Fibroblast of peridontal ligament (primary cell): ENCODE measurements around the gene RANGAP1.
"Not testable (repeated sequence)": the region's sequence is repeated elsewhere in the genome, so short reads cannot be mapped to it uniquely, and the experiment has no call there.

ENCODE experiments used
- DNase-seq: peaks from one replicate; pipeline ENCODE4 v3.0.0-alpha.2; 2010; ENCODE audit errors: extremely low read depth

RANGAP1 gene

DNA sequence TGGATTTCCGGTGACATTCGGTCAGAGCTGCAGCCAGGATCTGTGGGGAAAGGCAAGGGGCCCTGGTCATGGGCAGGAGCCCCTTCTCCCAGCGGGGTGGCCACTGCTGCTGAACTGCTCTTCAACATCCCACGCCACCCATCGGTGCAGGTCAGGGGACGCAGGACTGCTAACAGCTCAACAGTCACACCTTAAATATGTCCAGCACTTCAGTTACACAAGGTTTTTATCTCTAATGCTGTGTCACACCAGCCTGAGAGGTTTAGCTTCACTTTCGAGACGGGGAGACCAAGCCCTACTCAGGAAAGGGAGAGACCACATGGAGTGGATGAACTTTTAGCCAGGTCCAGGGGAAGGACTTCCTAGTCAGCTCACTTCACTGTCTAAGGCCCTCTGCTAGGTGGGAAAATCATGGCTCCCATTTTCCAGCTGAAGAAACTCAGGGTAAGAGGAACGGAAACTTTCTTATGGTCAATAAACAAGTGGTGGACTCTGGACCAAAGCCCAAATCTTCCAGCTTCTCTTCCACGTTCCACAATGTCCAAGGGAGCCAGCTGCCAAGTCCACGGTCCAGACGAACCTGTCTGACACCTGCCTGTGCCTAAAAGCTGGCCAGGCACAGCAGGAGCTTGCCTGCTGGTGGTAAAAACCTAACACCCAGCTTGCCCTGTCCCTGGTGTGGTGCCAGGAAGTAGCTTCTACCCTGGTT lies 24.3 kb downstream of the RANGAP1 start:
- DNase-seq: no peak

DNA sequence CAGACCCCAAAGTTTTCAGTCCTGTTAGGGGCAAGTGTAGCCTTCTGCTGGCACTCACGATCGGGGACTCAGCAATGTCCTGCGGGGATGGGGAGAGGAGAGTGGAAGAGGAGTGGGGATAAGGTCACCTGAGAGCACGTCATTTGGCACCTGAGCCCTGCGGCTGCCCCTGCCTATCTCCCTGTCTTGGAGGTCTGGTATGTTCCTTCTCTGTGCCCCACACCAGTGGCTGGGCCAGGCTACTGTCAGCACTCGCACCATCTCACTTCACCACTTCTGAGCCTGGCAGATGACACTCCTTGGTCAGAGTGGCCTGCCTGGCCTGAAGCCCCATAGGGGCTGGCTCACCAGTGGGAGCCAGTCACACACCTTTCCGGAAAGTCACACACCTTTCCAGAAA lies 25.1 kb downstream of the RANGAP1 start:
- no peak for DNase-seq

GRCh38 chr22:41259756-41260155 lies 26.2 kb downstream of the RANGAP1 start:
- DNase-seq: not testable (repeated sequence)

- no peak for DNase-seq
Measured at GRCh38 chr22:41257696-41258095, 28.3 kb downstream of the RANGAP1 start.

DNA sequence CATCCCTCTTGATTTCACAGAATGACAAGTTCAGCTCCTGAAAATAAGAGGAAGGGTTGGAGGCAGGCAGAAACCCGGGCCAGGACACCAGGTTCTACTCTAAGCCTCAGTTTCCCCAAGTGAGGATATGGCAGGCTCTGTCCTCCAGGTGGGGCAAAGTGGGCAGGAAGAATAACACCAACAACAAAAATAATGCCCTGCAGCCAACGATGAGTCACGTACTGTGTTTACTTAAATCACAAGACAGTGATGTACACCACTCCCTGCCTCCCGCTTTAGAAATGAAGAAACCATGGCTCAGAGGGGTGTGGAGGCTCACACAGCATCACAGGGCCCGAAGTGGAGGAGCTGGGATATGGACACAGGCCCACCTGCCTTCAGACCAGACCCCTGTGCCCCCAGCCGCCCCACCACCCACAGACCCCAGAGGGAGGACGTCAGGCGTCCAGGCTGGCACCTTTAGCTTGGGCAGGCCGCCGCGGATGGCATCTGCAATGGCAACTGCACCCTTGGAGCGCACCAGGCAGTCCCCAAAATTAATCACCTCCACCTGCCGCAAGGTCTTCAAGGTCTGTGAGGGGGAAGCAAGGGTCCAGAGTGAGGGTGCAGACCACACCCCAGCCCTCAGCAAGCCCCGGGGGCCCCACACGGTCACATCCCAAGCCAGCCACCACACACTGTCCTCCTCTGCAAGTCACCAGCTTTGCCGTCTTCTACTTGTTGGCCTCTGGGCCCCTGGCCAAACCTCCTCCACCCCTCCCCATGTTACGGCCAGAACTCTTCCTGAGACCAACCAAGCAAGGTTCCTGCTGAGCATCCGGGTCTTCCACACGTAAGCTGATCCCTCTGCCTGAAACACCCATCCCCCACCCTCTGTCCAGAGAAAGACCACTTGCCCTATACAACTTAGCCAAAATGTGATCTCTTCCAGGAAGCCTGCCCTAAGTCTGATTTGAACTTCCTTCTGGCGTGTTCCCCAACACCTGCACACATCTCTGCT lies 29.4 kb downstream of the RANGAP1 start:
- DNase-seq: peak; percentile 63

DNA sequence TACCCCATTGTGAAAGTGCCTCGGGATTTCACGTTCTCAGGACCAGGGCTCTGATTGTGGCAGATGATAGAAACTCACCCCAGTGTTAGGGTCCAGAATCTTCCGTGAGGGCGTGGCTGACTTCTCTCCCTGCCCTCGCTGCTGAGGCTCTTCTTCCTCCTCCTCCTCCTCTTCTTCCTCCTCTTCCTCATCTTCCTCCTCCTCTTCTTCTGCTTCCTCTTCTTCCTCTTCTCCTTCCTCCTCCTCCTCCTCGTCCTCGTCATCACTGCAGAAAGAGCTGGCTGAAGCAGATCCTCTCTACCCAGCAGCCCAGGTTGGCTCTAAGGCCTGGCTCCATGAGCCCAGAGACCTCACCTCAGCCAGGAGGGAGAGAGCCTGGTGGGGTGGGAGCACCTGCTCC lies 31.8 kb downstream of the RANGAP1 start:
- DNase-seq: no peak

DNA sequence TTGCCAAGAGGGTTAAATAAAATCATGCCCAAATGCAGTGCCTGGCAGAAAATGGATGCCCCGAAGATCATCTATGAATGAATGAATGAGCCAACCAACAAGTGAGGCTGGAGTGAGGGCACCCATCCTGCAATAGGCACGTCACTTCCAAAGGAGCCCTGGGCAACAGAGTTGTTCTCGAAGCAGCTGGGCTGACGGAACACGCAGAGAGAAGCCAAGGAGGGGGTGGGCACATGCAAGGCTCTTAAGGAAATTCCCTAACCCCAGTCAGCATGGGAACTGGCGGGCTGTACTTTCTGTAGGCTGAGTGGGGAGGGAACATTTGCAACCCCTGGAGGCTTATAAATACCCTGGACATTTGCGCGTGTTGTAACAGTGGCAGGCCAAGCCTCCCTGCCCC lies 33.6 kb downstream of the RANGAP1 start:
- DNase-seq: no peak

DNA sequence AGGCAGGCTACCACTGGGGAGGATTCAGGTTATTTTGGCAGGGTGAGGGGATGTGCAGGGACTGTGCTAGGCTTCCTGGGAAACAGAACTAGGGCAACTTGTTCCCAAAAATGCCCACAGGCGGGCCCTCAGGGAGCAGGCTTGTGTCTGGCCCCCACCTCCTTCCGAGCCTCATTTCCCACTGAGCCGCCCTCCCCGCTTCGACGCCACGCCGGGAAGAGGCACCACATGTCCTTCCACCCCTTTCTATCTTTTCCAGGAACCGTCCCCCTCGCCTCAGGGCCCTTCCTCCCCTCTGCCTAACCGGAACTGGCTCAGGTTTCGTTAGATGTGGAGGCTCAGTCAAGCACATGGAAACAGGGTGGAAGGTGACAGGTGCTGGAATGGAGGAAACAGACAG lies 35.9 kb downstream of the RANGAP1 start:
- no peak for DNase-seq

DNA sequence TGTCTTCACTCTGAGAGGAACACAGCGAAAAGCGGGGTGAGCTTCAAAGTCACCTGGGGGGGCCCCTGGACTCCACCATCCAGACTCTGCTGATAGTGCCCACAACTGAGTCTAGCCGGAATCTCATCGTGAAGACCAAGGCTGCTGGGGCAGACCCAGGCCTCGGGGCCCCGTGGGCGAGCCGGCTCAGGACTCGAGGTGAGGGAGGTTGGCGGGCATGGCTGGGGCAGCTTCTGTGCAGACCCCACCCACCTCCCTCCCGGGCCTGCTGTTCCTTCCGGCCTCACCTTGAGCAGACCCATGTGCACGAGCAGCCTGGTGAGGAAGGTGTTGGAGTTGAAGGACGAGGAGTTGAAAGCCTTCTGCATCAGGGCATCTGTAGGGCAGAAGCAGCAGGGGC lies 36.5 kb downstream of the RANGAP1 start:
- DNase-seq: no peak

GRCh38 chr22:41248758-41249157 lies 37.2 kb downstream of the RANGAP1 start:
- no peak for DNase-seq

- no peak for DNase-seq
Measured at GRCh38 chr22:41248314-41248713, 37.7 kb downstream of the RANGAP1 start.

DNA sequence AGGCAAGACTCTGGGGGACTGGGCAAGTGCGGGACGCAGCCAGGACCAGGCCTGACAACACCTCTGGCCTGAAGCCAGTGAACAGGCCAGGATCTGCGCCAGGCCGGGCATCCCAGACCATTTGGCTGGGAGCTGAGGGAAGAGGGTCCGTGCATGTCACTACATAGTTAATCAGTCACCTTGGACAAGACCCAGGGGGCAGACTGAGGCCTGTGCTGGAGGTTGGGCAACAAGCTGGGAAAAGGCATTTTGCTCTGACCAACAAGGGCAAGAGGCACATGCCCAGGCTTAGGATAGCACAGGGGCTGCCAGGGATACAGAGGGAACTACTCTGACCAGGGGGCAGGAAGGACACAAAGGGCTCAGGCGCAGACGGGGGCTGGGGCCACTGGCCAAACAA lies 38.3 kb downstream of the RANGAP1 start:
- DNase-seq: no peak

GRCh38 chr22:41245917-41246499 lies 40.0 kb downstream of the RANGAP1 start:
- no peak for DNase-seq

DNA sequence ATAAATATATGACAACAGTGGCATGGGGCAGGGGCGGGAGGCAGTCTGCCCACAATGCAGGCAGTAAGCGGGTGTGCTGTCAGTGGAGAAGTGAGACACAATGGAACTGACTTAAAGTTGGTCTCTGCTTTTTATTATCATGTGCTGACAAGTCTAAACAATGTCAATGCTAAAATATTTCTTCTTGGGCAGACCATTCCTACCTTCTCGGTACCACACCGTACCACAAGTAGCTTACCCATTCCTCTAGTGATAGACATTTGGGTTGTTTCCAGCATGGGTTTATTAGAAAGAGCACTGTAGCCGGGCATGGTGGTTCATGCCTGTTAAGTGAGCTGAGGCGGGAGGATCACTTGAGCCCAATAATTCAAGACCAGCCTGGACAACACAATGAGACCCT lies 42.6 kb downstream of the RANGAP1 start:
- no peak for DNase-seq

DNA sequence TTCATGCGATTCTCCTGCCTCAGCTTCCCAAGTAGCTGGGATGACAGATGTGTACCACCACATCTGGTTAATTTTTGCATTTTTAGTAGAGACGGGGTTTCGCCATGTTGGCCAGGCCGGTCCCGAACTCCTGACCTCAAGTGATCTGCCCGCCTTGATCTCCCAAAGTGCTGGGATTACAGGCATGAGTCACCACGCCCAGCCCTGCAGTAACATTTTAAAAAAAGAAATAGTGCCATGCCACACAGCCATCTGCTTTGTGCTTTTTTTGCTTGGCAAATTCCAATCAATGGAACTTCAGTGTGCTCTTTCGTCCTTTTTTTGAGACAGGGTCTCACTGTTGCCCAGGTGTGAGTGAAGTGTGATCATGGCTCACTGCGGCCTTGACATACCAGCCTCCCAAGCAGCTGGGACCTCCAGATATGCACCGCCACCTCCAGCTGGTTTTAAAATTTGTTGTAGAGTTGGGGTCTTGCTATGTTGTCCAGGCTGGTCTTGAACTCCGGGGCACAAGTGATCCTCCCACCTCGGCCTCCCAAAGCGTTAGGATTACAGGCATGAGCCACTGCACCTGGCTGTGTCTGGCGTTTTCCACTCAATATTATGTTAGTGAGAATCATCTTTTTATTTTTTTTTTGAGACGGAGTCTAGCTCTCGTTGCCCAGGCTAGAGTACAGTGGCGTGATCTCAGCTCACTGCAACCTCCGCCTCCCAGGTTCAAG lies 43.4 kb downstream of the RANGAP1 start:
- DNase-seq: peak; percentile 8

DNA sequence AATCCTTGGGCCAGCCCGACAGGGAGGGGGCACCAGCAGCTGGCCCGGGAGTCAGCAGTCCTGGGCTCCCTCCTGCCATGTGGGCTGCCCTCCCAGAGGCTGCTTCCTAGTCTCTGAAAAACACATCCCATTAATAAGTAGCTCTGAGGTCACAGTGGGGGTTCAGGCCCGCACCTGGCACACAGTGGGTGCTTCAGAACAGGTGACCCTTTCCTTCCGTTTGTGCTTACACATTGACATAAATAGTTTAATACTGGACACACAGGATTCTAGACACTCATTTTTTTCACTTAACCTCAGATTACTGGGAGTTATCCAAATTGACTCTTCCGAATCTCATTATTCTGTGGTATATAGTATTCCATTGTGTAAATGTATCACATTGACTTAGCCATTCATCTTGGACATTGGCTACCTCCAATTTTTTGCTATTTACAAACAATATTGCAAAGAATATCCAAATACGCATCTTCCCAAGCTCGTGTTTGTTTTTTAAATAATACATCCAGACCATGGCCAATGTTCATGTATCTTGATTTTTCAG lies 44.8 kb downstream of the RANGAP1 start:
- no peak for DNase-seq

DNA sequence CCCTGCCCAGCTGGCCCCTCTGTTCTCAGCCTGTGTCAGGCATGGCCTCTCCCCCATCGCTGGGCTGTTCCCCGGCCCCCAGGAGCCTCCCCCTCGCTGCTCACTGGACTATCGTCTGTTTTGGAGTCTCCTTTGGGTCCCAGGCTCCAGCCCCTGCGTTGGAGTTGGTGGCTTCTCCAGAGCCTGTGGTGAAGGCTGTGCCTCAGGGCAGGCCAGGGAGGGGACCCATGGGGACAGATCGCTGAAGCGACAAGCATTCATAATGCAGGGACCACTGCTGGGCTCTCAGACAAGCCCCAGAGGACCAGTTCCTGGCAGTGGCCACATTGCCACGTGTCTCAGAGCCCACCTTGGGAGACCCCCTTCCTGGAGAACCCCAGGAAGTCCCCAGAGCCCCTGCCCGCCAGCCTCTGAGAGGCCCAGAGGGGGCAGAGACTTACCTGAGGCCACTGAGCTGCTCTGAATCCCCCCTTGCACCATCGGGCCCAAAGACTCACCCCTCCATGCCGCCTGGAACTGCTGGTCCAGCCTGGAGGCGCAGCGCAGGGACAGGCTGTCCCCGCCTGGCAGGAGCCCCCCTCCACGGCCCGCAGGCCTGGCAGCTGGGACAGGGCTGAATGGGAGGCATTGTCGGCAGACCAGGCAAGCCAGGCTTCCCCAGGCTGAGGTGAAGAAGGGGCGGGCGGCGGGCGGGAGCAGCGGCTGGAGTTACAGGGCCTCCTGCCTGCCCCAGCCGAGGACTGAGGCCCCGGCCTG lies 45.4 kb downstream of the RANGAP1 start, which contains the start of gene CHADL:
Gene CHADL (minus strand): TSS at position 555 of the 756 bp plus-strand sequence. CDS start 50 bp downstream, at position 505.
- DNase-seq: no peak

- no peak for DNase-seq
Measured at GRCh38 chr22:41239443-41240128, 46.4 kb downstream of the RANGAP1 start.

- no peak for DNase-seq
Measured at GRCh38 chr22:41238570-41239442, 47.2 kb downstream of the RANGAP1 start.
